GM19238 (cell line): ENCODE measurements around the gene TLCD5.

Experiments used
- DNase-seq: peaks from one replicate; pipeline ENCODE4 v3.0.0; 2011; ENCODE audit warnings: low spot score; ENCODE audit not compliant: insufficient read length

Gene TLCD5

GRCh38 chr11:120336641-120337354 is 11.7 kb downstream of the TLCD5 start:
- peak; percentile 63 for DNase-seq

DNA sequence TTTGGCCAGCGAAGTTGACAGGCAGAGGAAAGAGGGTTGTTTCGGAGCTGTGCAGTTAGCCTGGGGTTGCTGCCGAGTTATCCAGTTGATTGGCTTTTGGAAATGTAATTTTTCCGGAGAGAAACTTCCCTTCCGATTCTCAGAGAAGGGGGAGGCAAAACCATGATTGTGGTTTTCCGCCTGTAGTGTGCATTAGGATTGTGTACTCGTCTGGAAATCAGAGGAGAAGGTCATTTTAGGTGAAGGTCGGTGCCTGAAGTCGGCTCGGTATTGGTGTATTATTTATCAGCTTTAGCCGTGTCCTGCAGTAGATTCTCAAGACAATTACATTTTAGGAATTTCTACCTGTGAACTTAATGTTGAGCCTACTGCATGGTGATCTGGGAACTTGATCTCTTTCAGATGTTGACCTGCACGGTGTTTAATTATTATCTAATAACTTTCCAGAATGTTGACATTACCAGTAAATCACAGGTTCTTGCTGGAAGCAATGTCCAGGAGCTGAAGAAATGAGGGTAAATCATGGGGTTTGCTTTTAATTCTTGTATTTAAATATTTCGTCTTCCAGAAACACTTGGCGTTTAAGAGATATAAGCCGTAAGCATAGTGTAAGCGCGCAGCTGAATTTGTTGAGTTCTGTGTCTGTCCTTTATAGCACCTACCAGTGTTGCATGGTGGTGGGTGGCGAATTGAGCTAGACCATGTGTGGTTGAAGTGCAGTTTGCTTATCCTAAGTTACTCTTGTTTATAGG is 12.4 kb downstream of the TLCD5 start:
- DNase-seq = no peak

GRCh38 chr11:120338107-120338933 is 13.2 kb downstream of the TLCD5 start:
- no peak for DNase-seq

GRCh38 chr11:120339394-120339890 is 14.3 kb downstream of the TLCD5 start:
- no peak for DNase-seq

DNA sequence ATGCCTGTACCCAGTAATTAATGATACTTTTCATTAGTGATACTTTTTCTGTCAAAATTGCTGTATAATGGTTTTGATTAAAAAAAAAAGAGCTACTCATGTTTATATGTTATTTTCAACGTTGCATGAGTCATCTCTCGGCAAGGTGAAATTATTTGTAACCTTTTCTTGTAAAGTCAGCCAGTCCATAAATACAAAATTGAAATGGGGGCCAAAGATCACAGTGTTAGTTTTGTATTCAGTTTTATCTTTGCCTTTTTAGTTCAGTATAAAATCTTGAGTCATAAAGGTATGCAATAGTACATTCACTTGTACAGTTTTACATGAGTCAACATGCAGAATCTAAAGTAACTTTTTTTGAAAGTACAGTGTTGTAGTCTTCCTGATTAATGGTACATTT is 15.4 kb downstream of the TLCD5 start:
- DNase-seq = no peak

- no peak for DNase-seq
Observed at GRCh38 chr11:120342226-120342625, 17.1 kb downstream of the TLCD5 start.

DNA sequence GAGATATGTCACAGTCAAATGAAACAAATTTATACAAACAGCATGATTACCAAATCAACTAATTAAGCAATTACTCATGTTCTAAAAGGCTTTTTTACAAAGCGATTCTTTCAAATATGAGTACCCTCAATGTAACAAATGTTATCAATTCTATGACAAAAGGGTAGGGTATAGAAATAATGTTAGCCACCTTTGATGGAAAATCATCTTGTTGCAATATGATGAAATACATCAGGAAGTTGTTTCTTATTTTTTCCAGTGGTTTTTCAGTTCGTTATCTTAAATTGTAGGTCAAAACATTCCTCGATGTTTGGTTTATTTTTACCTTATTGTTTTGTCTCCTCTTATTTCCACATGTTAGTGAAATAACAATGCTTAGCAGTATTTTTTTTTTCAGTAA is 17.6 kb downstream of the TLCD5 start:
- no peak for DNase-seq

GRCh38 chr11:120343429-120343828 is 18.3 kb downstream of the TLCD5 start:
- no peak for DNase-seq

GRCh38 chr11:120344302-120345004 is 19.4 kb downstream of the TLCD5 start:
- no peak for DNase-seq

DNA sequence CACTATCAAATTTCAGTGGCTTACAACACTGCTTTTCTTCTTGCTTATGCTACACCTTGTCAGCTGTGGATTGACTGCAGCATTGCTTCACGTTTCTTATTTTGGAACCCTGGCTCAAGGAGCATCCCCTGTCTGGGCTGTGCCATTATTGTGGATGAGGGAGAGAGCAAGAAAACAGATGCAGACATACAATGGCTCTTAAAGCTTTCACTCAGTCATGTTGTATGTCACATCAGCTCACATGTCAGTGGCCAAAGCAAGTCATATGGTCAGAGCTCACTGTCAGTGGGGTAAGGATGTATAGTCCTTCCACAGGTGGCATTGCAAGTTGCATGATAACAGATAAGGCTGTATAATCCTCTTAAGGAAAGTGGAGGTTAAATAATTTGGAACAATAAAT is 21.1 kb downstream of the TLCD5 start:
- DNase-seq = no peak

DNA sequence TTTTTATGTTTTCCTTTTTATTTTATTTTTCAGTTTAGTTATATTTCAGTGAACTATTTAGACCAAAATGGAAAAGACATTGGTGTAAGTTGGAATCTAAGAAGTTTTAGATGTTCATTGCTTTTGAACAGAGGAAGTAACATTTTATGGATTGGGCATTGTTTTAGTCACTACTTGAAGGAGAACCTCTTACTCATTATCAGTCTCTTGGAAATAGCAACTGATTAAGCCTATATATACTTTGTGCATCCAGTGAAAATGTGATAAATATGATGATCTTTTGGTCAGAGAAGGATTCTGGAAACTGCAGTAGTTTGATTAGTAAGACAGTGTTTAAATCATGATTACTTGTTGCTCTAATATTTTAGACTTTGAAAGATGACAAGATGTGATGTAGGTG is 25.5 kb downstream of the TLCD5 start:
- DNase-seq = no peak

DNA sequence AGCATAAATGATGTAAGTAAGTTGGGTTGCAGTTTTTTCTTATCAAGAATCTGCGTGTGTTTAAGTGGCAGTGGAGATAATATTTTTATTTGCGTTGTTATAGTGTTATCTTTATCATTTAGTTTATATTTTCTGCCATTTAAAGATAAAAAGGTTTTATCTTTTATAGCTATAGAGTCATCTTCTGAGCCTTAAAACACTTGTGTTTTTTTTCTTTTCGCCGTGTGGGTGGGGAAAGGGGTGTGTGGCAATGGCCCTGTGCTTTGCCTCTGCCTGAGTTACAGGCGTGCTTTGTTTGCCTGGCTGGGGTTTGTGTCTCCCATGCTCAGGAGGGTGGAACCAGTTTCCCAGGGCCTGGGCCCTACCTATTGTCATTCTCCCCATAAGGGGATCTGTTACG is 27.3 kb downstream of the TLCD5 start:
- DNase-seq = no peak

DNA sequence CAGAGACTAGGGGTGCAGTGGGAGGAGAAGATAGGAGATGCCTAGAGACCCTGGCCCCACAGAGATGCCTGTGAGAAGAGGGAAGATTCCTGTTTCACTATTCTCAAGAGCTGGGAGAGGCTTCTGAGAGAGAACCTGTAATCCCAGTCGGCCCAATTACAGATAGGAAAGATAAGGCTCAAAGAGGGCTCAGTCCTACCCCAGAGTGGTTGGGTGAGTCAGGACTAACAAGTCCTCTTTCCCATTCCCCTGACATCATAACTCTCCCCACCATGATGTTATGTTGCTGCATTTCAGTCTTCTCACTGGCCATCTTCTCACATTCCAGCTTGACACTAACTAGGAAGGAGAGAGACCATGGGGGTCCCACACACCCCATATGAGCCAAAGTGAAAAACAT is 29.0 kb downstream of the TLCD5 start:
- no peak for DNase-seq

GRCh38 chr11:120354779-120355178 is 29.7 kb downstream of the TLCD5 start:
- DNase-seq = no peak

DNA sequence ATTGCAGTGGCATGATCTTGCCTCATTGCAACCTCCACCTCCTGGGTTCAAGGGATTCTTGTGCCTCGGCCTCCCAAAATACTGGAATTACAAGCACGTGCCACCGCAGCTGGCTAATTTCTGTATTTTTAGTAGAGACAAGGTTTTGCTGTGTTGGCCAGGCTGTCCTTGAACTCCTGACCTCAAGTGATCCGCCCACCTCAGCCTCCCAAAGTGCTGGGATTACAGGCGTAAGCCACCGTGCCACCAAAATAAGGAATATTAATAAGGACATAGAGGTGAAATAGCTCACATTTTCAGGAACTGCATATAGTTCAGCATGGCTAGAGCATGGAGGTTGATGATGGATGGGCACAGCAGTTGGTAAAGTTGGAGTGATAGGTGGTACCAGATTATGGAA is 32.5 kb downstream of the TLCD5 start:
- DNase-seq = no peak

DNA sequence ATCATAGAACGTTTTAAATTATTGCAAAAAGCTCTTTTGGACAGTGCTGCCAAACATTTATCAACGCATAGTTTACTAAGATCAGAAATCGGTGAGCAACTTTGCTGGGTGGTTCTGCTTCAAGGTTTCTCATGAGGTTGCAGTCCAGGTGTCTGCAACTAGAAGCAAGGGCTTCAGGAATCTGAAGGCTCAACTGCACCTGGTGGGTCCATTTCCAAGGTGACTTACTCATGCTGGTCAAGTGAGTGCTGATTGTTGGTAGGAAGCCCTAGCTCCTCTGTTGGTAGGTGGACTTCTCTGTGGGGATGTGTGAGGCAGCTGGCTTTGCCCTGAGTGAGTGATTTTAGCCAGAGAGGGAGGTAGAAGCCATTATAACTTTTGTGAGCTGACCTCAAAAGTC is 33.6 kb downstream of the TLCD5 start:
- no peak for DNase-seq

DNA sequence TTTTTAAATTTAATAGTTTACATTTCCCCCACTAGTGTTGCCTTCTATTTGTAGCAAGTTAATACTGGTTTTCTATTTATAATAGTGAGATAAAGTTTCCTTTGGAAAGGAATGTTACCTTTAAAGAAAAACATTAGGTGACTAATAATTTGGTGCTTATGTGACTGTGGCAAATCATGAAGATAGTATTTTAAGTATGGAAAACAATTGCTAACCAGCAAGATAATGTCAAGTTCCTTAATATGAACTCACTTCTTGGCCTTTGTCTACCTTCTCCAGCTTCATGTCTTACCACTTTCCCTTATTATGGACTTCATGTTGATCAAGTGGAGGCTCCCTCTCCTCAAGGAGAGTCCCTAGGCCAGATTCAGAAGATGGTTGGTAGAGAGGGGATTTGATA is 38.3 kb downstream of the TLCD5 start:
- DNase-seq = no peak

DNA sequence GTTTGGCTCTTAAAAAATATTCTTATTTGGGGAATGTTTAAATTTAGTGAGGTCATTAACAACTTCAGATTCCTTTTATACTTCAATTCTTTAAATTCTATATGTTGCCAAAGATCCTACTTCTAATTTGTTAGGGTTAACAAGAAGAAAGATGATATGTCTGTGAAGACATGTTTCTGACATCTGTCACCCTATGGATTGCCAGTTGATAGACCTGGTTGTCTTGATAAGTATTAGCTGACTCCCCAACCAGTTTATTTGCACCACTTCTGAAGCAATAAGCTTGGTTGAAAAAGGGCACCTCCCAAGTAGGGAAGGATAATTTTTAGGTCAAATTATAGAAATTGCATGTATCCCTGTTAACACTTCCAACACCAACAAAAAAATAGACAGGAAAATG is 40.4 kb downstream of the TLCD5 start:
- DNase-seq = no peak

DNA sequence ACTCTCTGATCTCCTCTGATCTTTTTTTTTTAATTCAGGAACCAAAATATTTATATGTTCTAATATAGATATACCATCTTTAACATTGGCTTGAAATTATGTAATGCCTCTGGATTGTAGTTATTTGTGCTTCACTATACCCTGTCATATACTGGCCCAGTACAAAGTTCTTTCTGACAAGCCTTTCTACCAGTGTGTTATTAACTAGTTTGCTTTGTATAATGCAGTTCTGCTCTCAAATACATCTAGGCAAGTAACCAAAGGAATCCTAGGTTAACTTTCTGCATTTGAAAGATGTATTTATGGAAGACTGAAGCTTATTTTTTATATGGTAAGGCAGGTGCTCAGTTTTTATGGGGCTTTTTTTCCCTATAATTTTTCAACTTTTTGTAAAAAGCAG is 47.2 kb downstream of the TLCD5 start:
- DNase-seq = no peak

- DNase-seq = no peak
Observed at GRCh38 chr11:120375076-120375475, 50.0 kb downstream of the TLCD5 start.

- no peak for DNase-seq
Observed at GRCh38 chr11:120376547-120377182, 51.6 kb downstream of the TLCD5 start.
